Endothelial cell (in vitro differentiated cells): ENCODE data around the gene RTP3. TPM values are rescaled to one million over a fixed set of nuclear protein-coding genes. Genes with fewer than 3 reads are reported as not detected.
"Not testable (repeated sequence)": the region's sequence is repeated elsewhere in the genome, so short reads cannot be mapped to it uniquely, and the experiment has no call there.

ENCODE experiments used
- DNase-seq: peaks from one replicate; pipeline ENCODE4 v3.0.0; 2021; ENCODE audit warnings: low spot score
- H3K27ac Mint-ChIP-seq: one replicate; pipeline ENCODE4 v1.8.0; 2021; ENCODE audit warnings: mixed read lengths, inconsistent platforms; ENCODE audit not compliant: unreplicated experiment
- H3K27me3 Mint-ChIP-seq: one replicate; pipeline ENCODE4 v1.8.0; 2021; ENCODE audit warnings: mild to moderate bottlenecking, moderate library complexity, mixed read lengths, inconsistent platforms; ENCODE audit not compliant: unreplicated experiment
- H3K36me3 Mint-ChIP-seq: one replicate; pipeline ENCODE4 v1.8.0; 2021; ENCODE audit warnings: mild to moderate bottlenecking, low read depth, mixed read lengths, inconsistent platforms; ENCODE audit not compliant: unreplicated experiment
- H3K4me1 Mint-ChIP-seq: one replicate; pipeline ENCODE4 v1.8.0; 2021; ENCODE audit warnings: mild to moderate bottlenecking, mixed read lengths, inconsistent platforms; ENCODE audit not compliant: unreplicated experiment
- H3K4me3 Mint-ChIP-seq: one replicate; pipeline ENCODE4 v1.8.0; 2021; ENCODE audit warnings: mild to moderate bottlenecking, mixed read lengths, inconsistent platforms; ENCODE audit not compliant: unreplicated experiment
- H3K9me3 Mint-ChIP-seq: one replicate; pipeline ENCODE4 v1.8.0; 2021; ENCODE audit warnings: mixed read lengths, inconsistent platforms; ENCODE audit not compliant: unreplicated experiment
- total RNA-seq: library from RNA; stranded (reverse); fragmentation: NEBNext Ultra II Directional; extraction: Animal tissue kit (Norgen Biotek cat#: 25700); gene quantifications from one replicate; pipeline ENCODE4 v1.2.1, GENCODE V29; 2021; ENCODE audit not compliant: unreplicated experiment
- TF ChIP-seq, protein P1 (sequence below): fragments of 200-600 bp; sonication (generic); IDR thresholded peaks from one replicate; pipeline ENCODE4 v1.5.0; 2021; ENCODE audit warnings: antibody characterized with exemption; ENCODE audit not compliant: unreplicated experiment

The RTP3 gene
- total RNA-seq, 1 donor from 2014 or later = not detected

DNA sequence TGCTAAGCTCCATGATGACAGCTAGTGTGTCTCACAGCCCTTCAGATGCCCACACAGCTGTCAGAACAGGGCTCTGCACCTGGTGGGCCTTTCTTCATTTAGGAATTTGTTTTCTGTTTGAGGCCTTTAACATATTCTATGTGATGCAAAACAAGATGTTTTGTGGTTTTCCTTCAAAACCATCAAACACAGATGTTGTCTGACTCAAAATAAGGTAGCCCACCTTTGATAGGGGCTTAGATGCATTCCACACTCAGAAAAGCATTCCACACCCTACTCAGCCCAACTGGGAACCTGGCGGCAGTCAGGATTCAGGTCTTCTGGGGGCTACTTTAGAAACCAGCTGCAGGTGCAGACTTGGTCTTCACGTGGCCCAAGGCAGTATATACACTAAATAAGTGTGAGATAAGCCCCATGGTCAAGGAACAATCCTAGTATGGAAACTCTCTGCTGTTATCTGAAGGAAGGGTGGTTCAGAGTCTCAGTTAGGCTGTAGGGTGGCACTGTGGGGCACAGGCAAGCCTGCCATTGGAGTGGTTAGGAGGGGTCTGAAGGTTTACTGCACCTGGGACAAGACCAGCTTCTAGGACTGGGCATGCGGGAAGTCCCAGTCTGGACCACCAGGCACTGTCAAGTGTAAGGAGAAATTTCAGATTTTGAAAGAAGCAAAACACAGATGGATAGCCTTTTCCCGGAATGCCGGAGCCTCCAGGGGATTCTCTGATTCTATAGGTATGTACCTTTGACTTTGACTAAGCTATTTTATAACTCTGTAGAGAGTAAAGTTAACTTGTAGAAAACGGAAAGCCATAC lies 48.2 kb downstream of the RTP3 start:
- Mint-ChIP-seq H3K4me3 (no peak overlapping the region), H3K27ac (no peak overlapping the region), H3K36me3 (no peaks in the 10 kb centered on the region), H3K4me1 (no peaks in the 10 kb centered on the region), H3K27me3 (no peaks in the 10 kb centered on the region), H3K9me3 (no peaks in the 10 kb centered on the region)
- DNase-seq = no peak
- TF ChIP-seq, protein P1, sequence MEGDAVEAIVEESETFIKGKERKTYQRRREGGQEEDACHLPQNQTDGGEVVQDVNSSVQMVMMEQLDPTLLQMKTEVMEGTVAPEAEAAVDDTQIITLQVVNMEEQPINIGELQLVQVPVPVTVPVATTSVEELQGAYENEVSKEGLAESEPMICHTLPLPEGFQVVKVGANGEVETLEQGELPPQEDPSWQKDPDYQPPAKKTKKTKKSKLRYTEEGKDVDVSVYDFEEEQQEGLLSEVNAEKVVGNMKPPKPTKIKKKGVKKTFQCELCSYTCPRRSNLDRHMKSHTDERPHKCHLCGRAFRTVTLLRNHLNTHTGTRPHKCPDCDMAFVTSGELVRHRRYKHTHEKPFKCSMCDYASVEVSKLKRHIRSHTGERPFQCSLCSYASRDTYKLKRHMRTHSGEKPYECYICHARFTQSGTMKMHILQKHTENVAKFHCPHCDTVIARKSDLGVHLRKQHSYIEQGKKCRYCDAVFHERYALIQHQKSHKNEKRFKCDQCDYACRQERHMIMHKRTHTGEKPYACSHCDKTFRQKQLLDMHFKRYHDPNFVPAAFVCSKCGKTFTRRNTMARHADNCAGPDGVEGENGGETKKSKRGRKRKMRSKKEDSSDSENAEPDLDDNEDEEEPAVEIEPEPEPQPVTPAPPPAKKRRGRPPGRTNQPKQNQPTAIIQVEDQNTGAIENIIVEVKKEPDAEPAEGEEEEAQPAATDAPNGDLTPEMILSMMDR = no peak

DNA sequence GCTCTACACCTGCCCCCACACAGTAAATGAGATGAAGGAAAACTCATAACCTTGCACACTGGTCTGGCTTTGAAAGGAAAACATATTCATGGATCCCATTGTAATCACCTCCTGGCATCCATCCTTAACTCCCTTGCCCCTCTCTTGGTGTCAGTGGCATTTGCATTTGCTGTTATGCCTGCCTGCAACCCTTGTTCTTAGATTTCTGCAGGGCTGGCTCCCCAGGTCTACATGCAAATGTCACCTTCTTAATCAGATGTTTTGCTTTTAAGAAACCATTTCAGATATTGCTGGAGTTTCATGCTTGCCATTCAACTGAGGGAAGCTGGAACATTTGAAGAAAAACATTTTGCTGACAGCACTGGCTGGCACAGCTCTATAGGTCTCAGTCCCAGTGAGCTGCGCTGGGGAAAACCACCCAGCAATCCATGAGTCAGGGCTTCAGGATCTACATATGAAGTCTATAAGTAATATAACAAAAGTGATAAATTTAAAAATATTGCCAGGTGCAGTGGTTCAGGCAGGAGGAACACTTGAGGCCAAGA lies 49.2 kb downstream of the RTP3 start:
- no peaks in the 10 kb centered on the region for H3K4me1 Mint-ChIP-seq
- no peaks in the 10 kb centered on the region for H3K36me3 Mint-ChIP-seq
- H3K9me3 Mint-ChIP-seq = no peaks in the 10 kb centered on the region
- TF ChIP-seq, protein P1 = no peak
- DNase-seq = no peak
- H3K27ac Mint-ChIP-seq = no peak overlapping the region
- no peaks in the 10 kb centered on the region for H3K27me3 Mint-ChIP-seq
- no peak overlapping the region for H3K4me3 Mint-ChIP-seq

DNA sequence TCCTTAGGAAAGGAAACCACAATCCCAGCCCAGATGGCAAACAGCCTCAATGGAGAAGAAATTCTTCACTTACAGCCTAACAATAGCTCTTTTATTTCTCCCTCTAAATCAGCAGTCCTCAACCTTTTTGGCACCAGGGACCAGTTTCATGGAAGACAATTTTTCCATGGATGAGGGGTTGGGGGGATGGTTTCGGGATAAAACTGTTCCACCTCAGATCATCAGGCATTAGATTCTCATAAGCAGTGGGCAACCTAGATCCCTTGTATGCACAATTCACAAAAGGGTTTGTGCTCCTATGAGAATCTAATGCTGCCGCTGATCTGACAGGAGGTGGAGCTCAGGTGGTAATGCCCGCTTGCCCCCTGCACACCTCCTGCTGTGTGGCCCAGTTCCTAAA lies 50.8 kb downstream of the RTP3 start:
- H3K36me3 Mint-ChIP-seq, H3K4me3 Mint-ChIP-seq, H3K9me3 Mint-ChIP-seq, DNase-seq, H3K27me3 Mint-ChIP-seq, H3K4me1 Mint-ChIP-seq, H3K27ac Mint-ChIP-seq: not testable (repeated sequence)

DNA sequence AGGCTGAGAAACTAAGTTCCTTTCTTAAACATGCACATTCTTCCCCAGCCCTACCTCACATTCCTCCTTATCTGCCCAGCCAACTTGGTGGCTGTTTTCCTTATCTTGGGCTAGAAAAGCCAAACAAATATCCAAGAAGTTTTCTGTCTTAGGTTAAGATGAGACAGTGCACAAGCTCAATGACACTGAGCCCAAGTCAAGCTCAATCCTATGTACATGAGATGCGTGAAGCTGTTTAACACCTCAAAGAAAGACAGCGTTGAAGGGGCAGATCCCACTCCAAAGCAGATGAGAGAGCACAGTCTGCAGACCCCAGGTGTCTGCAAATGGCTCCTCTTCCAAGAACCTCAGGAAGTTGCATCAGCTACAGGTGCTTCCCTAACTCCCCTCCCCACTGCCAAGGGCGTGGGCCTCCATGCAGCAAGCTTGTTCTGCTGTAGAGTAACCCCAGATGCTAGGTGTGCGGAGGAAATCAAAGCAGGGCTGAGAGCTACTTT lies 51.7 kb downstream of the RTP3 start:
- DNase-seq = no peak
- no peaks in the 10 kb centered on the region for H3K9me3 Mint-ChIP-seq

DNA sequence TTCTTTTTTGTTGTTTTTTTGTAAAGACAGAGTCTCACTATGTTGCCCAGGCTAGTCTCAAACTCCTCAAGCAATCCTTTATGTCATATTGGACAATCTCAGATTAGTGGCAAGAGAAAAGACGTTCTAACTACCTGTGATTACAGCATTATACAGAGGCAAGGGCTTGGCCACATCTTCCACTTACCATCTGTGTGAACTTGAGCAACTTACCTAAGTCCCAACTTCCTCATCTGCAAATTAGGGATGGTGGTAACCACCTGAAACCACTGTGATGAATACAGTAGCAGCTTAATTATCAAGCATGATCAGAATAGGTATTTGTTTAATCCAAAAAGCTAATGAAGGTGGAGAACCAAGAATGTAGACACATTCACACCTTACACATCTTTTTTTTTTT lies 52.2 kb downstream of the RTP3 start:
- H3K27ac Mint-ChIP-seq = no peak overlapping the region
- no peaks in the 10 kb centered on the region for H3K36me3 Mint-ChIP-seq
- DNase-seq = no peak
- TF ChIP-seq, protein P1 = no peak
- H3K27me3 Mint-ChIP-seq = peaks cover 1% of the 10 kb centered on the region
- H3K4me1 Mint-ChIP-seq = no peaks in the 10 kb centered on the region
- no peaks in the 10 kb centered on the region for H3K9me3 Mint-ChIP-seq
- H3K4me3 Mint-ChIP-seq = no peak overlapping the region

More for the DNA sequence above, 51.7 kb downstream of the RTP3 start:
- Mint-ChIP-seq H3K27me3 (peaks cover 1% of the 10 kb centered on the region), H3K4me3 (no peak overlapping the region), H3K4me1 (no peaks in the 10 kb centered on the region), H3K27ac (no peak overlapping the region), H3K36me3 (no peaks in the 10 kb centered on the region)
- TF ChIP-seq, protein P1 = no peak

Other genes with a start within 250 kb of the RTP3 start
- gene CCR2, start 143.9 kb upstream of the RTP3 start, total RNA-seq = not detected
- not detected for gene CCR5, start 127.0 kb upstream of the RTP3 start, total RNA-seq
- gene CCRL2, start 90.7 kb upstream of the RTP3 start, total RNA-seq = 1.4 TPM
- gene LTF, start 33.1 kb upstream of the RTP3 start, total RNA-seq = not detected
- gene LRRC2, start 68.3 kb downstream of the RTP3 start, total RNA-seq = 0.23 TPM
- gene FAM240A, start 114.5 kb downstream of the RTP3 start, total RNA-seq = not detected
- gene ALS2CL, start 195.7 kb downstream of the RTP3 start, total RNA-seq = 5.6 TPM
- 0.23 TPM for gene TMIE, start 203.4 kb downstream of the RTP3 start, total RNA-seq
- gene PRSS50, start 219.9 kb downstream of the RTP3 start, total RNA-seq = 0.38 TPM